NB4 (cell line): ENCODE data around the gene MS4A4A.

Experiments
- POLR2A ChIP-seq: IDR thresholded peaks from 2 replicates; pipeline ENCODE4 v1.6.1; 2011; ENCODE audit warnings: mild to moderate bottlenecking; ENCODE audit not compliant: insufficient read length; ENCODE audit errors: extremely low read depth
- TF ChIP-seq, protein P1 (sequence below): IDR thresholded peaks from one replicate; pipeline ENCODE4 v1.5.1; 2012; ENCODE audit warnings: low read depth, low read length

- TF ChIP-seq, protein P1, sequence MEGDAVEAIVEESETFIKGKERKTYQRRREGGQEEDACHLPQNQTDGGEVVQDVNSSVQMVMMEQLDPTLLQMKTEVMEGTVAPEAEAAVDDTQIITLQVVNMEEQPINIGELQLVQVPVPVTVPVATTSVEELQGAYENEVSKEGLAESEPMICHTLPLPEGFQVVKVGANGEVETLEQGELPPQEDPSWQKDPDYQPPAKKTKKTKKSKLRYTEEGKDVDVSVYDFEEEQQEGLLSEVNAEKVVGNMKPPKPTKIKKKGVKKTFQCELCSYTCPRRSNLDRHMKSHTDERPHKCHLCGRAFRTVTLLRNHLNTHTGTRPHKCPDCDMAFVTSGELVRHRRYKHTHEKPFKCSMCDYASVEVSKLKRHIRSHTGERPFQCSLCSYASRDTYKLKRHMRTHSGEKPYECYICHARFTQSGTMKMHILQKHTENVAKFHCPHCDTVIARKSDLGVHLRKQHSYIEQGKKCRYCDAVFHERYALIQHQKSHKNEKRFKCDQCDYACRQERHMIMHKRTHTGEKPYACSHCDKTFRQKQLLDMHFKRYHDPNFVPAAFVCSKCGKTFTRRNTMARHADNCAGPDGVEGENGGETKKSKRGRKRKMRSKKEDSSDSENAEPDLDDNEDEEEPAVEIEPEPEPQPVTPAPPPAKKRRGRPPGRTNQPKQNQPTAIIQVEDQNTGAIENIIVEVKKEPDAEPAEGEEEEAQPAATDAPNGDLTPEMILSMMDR, result no peak
- TF ChIP-seq POLR2A, result no peak
These were observed 35.9 kb downstream of the MS4A4A start for GRCh38 chr11:60316317-60316716.
